HG02623 (cell line): ENCODE measurements around the gene WASHC4.
A peak's percentile ranks its signal among the peaks of the same experiment; 100 is the strongest.
"Not testable (repeated sequence)": the region's sequence is repeated elsewhere in the genome, so short reads cannot be mapped to it uniquely, and the experiment has no call there.

Source experiments
- ATAC-seq: cut with Tn5 transposase; IDR thresholded peaks from one replicate; pipeline ENCODE4 v1.9.1; 2021; ENCODE audit warnings: moderate library complexity; ENCODE audit not compliant: unreplicated experiment

The WASHC4 gene

DNA sequence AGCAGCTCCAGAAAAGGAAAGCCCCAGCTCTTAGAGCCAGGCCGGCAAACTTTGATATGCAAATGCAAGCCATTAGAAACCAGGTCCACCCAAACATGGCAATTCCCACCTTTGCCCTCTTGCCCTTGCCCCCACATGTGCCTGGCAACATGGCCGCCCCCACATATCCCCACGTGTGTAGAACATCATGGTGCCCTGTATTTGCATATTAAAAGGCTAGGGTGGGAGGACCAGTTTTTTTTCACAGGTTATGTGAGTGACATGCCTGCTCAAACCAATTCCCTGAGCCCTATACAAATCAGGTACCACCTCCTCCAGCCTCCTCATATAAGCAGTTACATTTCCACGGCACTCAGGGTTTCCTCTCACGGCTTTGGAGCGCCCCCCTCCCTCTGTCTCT lies 17.2 kb upstream of the WASHC4 start:
- ATAC-seq = no peak

DNA sequence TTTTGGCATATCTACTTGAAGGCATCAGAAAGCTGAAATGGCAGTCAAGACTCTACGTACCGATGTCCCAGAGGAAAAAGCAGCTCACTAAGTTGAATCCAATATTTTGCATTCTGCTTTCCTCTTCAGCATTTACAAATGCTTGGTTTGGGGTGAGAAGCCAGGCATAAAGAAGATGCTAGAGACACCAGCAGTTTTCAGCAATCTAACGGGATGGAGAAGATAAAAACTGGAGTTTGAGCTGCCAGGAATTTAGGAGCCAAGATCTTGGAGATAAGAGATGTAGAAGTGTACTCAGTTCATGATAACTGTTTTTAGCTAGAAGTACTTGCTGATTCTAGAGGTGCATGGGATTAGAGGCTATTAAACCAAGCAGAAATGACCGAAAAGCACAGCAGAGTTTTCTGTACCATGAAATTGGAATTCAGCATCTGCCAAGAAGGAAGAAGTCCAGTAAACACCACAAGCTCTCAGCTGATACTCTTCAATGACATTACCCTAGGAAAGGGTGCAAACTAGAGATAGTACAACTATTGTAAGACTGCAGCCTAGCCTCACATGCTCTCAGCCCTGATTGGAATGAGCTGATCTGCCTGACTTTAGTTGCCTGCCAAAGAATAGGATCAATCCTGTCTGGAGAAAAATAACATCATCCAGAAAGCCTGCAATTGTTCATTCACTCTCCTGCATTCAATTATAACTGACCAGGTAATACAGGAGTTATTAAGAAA lies 15.9 kb upstream of the WASHC4 start:
- ATAC-seq = no peak

DNA sequence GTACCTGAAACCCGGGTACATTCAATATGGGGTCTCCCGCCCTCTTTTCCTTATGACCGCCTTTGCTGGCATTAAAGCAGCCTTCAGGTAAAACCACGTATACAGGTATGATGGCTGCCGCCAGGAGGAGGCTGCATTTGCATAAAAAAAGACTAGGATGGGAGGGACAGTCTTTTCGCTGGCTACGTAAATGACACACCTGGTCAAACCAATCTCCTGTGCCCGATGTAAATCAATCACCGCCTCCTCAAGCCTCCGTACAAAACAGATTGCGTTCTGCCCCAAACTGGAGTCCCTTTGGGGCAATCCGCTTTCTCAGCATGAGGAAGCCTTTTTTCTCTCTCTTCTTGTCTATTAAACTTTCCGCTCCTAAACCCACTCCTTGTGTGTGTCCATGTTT lies 15.2 kb upstream of the WASHC4 start:
- no peak for ATAC-seq

DNA sequence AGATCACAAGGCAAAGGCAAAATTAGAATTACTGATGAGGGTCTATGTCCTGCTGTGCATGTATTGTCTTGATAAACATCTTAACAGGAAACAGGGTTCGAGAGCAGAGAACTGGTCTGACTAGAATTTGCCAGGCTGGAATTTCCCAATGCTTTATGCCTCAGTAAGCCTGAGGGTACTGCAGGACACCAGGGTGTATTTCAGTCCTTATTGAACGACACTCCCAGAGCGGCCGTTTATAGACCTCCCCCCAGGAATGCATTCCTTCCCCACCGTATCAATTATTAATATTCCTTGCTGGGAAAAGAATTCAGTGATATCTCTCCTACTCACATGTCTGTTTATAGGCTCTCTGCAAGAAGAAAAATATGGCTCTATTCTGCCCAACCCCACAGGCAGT lies 12.2 kb upstream of the WASHC4 start:
- ATAC-seq = not testable (repeated sequence)

DNA sequence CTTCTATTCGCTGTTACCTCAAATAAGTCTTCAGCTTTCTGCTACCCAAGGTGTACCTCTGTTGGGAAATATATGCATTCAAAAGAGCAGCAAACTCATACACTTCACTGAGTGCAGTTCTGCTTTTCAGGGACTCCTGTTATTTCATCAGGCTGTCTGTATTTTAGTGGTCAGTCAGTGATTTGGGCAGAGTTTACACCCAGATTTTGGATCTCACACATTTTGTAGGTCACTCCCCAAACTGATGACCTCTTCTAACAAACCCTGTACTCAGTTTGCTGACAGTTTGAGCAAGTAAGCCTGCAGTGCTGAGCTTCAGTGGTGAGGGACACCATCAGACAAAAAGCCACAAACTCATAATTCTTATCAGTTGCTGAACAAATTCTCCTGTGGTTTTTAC lies 8.2 kb upstream of the WASHC4 start:
- no peak for ATAC-seq

DNA sequence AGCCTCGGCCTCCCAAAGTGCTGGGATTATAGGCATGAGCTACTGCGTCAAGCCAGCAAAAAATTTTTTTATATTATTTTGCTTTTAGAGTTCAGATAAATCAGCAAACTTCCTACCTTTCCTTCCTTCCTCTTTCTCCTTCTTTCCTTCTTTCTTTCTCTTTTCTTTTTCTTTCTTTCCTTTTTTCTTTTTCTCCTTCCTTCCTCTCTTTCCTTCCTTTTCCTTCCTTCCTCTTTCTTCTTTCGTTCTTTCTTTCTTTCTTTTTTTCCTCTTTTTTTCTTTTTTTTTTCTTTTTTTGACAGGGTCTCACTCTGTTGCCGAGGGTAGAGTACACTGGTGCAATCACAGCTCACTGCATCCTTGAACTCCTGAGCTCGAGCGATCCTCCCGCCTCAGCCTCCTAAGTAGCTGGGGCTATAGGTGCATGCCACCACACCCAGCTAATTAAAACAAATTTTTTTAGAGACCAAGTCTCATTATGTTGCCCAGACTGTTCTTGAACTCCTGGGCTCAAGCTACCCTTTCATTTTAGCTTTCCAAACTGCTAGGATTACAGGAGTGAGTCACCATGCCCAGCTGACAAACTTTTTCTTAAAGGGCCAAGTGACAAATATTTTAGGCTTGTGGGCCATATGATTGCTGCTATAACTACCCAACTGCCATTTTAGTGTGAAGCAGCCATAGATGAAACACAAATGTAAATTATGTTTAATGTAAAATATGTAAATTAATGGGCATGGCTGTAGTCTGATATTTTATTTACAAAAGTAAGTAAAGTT lies 7.1 kb upstream of the WASHC4 start:
- ATAC-seq = no peak

DNA sequence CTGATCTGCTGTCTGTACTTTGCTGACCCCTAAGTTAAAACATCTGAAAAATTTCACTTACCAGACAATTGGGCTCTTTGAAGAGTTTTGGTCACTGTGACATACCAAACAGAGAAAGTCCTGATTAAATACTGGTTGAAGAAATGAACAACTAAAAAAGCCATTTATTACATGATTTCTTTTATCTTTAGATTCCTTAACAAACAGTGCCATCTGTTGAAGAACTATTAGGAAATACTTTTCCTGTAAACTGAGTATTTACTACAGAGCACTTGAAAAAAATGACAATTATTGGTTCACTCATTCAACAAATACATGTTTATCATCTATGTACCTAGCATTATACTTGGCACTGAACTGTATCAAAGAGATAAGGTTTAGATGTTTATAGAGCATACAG lies 6.5 kb upstream of the WASHC4 start:
- no peak for ATAC-seq

DNA sequence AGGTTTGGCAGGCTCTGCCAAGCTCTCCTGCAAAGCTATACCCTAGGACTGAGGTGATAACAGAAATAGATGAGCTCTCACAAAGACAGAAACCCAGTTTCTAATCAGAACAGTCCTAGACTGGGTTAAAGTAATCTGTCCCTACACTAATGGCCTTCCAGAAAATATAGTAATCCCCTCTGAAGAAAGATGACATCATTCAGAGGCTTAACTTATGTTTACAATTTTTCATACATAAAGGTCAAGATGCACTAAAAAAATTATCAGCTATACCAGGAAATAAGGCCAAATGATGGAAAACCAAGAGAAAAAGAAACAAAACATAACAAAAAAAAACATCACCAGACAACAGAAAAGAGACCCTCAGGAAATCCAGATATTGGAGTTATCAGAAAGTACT lies 4.9 kb upstream of the WASHC4 start:
- no peak for ATAC-seq

DNA sequence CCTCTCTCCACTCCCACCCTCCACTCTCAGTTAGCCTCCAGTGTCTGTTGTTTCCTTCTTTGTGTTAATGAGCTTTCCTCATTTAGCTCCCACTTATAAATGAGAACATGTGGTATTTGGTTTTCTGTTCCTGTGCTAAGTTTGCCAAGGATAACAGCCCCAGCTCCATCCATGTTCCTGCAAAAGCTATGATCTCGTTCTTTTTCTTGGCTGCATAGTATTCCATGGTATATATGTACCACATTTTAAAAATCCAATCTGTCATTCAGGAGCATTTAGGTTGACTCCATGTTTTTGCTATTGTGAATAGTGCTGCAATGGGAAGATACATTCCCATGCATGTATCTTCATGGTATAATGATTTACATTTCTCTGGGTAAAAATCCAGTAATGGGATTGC lies 2.8 kb upstream of the WASHC4 start:
- no peak for ATAC-seq

DNA sequence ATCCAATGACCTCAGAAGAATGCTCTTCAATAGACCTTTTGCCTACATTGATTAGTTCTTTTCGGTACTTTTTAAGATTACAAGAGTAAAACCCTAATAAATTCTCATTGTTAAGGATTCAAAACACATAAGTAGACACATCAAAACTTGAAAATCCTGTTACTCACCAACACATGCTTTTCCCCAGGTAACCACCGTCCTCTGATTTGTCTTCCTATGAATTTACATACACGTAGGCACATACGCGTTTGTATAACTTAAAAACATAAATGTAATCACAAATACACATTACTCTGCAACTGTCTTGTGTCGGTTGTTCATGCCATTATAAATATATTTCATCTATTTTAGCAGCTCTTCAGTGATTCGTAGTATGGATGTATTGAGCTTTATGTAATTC lies 910 bp upstream of the WASHC4 start:
- no peak for ATAC-seq

DNA sequence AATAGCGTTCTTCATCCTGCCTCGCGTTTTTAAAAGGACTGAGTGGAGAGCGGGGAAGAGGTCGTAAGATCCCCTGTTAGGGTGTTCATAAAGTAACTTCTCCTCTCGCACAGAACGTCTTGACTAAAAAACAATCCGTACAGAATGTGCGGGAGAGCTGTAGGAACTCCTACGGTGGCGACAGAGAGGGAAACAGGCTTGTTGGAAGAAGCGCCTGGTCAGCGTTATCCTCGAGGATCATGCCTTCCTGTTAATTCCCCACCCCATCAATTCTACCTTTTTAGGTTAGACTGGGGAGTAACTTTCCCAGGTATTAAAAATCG lies 399 bp upstream of the WASHC4 start:
- ATAC-seq = peak; percentile 6

DNA sequence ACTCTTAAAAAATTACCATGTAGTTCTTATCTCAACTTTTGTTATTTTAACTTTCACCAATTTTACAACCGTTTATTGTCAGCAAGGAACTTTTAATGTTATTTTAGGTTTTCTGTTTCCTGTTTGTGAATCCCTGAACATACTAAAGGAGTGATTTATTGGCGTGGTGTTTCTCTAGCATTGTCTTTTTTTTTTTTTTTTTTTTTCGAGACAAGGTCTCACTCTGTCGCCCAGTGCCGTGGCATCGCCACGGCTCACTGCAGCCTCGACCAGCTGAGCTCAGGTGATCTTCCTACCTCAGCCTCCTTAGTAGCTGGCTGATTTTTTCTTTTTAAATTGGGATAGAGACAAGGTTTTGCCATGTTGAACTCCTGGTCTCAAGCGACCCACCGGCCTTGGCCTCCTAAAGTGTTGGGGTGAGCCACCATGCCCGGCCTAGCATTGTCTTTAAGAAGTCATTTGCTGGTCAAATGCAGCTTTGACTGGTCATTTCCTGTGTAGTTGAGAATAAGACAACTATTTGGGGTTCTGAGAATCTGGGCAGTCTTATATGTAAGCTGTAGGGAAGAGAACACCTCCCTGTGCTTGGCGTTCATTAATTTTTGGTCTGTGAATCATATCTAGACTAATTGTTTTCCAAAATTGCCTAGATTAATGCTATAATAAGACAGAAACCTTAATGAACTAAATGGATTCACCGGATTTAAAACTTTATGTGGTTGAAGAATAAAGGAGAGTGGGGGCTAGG lies 2.1 kb downstream of the WASHC4 start:
- ATAC-seq = no peak

DNA sequence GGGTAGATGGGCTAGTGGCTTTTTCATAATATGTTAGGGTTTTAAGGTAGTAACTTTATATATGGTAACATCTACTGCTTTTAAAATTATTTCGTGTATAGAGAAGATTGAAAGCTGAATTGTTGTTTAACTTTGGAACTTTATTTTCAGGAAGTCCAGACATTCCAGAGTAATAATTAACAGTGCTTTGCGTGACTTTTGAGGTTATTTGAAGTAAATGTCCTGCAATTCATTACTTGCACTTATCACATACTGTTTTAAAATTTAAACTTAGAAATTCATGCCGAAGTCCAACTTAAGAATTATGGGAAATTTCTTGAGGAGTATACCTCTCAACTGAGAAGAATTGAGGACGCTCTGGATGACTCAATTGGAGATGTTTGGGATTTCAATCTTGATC lies 3.3 kb downstream of the WASHC4 start:
- no peak for ATAC-seq

DNA sequence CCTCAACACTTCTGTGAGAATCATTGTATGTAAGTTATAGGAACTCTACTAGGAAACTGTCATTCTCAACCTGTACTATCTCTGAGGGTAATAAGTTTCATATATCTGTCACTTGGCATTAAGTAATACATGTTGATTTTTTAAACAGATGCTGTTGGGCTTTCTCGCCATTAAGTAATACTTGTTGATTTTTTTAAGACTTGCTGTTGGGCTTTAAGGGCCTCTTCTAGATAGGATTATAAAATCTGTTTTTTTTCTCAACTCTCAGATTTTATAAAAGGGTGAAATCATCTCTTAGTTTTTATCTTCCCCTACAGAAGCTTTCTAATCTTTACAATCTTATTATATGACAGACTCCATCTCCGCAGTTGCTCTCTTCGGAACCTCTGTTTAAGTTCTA lies 5.6 kb downstream of the WASHC4 start:
- ATAC-seq = no peak

DNA sequence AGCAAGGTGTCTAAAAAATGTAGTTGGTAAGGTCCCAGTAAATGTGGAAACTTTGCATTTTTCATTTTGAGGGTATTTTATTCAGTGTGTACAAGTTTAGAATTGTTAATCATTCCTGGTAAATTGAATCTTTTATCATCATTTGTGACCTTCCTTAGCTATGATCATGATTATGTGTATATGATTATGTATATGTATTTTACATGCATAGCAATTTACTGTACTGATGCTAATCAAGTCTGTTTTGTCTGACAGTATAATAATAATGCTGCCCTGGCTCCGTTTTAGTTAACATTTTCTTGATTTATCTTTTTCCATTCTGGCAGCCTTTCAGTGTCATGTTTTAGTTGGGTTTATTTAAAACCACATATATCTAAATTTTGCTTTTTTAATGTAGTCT lies 9.4 kb downstream of the WASHC4 start:
- ATAC-seq = no peak

DNA sequence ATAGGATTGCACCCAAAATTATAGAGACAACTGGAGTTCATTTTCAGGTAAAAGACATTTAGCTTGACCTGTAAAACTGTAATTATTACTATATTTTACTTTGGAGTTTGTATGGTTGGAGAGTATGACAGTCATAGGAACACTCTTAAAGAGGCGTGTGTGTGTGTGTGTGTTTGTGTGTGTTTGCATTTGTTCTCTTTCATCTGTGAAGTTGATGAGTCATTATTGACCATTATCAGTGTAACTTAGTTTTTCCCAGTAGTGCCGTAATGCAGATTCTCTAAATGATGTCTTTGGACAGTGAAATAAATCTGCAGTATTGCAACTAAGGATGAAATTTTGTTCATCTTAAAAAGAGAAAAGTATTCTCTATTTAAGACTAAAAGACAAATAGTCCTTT lies 13.0 kb downstream of the WASHC4 start:
- no peak for ATAC-seq

DNA sequence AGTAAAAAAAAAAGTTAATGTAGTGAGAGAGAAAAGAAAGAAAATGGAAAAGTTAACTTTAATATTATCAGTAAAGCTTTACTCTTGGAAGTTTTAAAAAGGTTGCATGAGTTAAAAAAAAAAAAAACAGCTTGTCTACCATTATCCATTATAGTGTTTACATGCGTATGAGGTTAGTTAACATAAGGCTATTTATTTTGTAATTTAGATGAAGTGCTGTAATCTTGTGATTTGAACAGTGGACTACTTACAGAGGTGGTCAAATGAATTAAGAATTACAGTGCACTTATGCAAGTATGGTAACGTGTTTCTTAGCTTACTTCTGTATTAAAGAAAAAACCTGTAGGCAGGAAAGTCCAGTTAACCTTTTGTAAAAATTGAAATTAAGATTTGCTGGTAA lies 30.7 kb downstream of the WASHC4 start:
- ATAC-seq = no peak

DNA sequence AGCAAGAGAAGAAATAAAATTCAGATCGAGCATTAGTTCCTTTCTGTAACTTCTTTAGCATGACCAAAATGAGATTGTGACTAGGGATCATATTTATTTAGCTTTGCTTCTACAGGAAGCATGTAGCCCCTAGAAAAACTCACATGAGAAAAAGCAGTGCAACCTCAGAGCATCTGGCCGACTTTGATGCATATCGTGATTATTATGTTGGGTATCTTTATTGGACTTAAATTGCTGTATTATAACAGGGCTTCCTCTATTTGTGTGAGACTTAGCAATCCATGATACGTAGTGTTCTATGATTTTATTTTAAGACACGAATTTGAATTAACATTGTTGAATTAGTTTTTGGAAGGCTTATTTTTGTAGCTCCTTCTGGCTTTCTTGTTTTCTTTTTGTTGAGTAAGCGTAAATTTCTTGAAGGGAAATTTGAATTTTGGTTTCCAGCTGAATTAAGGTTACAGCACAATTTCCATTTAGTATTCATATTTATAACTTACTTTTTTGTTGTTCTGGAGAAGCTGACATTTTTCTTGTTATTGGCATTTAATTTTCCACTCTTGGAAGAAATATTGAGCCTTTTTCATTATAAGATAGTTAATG lies 33.9 kb downstream of the WASHC4 start:
- ATAC-seq = no peak

DNA sequence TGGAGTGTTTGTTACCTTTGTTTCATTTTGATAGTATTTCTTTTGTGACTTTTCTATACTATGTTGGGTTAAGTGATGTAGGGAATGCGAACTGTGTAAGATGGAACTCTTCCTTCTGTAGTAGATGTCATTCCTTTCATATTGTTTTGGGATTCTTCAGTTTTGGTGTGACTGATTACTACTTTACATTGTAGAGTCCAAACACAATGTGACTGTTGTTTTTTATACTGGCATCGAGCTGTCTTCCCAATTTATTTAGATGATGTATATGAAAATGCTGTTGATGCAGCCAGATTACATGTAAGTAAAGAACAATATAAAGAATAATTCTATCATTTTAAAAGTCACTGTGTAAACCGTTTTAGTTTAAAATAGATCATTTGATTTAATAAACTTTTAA lies 34.7 kb downstream of the WASHC4 start:
- no peak for ATAC-seq

DNA sequence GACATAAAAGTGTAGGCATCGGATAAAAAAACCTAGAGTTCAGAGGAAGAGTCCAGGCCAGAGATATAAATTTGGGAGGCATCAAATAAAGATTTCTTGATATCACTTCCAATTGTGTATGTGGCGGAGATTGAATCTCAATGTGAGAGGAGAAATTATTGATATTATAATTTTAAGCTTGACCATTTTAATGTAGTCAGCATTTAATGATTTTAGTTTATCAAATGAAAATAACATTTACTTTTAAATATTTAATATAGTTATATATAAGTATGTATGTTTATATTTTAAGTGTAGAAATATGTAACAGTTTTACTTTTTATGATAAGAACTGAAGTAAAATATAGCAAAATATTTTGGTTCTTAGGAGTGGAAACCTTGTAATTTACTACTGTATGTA lies 48.7 kb downstream of the WASHC4 start:
- no peak for ATAC-seq

DNA sequence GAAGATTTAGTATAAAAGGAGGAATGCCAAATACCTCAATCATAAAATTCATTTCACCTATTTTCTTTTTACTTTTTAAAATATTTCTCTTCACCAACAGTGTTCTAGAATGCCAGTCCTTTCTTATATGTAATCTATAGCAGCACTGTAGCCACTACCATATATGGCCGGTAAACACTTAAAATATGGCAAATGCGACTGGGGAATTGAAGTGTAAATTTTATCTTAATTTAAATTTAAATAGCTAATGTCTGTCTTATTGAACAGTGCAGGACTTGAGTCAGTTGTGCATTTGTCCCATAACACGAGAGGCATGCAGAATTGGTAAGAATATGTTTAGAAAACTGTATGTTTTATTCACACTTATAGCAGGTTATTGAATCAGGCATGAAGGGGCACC lies 50.1 kb downstream of the WASHC4 start:
- ATAC-seq = no peak

DNA sequence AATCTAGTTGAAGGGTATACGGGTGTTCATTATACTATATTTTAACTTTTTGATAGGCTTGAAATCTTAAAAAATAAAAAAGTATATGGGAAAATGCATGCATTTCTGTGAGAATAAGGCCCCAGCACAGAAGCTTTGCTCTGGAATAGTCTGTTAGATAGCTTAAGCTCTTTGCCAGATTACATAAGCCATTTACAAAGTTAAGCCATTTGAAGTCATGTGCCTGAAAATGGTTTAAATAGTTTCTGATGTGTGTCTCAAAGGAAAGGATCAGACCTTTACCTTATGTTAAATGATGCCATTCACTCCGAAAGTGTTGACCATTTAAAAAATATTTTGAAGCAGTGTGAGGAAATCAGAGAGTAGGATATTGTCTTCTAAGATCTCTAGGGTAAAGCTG lies 51.3 kb downstream of the WASHC4 start:
- no peak for ATAC-seq
